Measurements from ENCODE around the gene LAIR1. TPM values are rescaled to one million over a fixed set of nuclear protein-coding genes. Genes with fewer than 3 reads are reported as not detected.

Gene LAIR1
- total RNA-seq, 1 experiment from 2014 or later, result not detected

- in situ Hi-C loops (cut with HindIII; ENCODE audit: low pct_unique_long_range_greater_than_20kb, low sequenced_read_pairs), result no loop called here
- DNase-seq (ENCODE audit: low read depth), result no peak
These were observed 9.1 kb downstream of the LAIR1 start for GRCh38 chr19:54355675-54356074.

DNA sequence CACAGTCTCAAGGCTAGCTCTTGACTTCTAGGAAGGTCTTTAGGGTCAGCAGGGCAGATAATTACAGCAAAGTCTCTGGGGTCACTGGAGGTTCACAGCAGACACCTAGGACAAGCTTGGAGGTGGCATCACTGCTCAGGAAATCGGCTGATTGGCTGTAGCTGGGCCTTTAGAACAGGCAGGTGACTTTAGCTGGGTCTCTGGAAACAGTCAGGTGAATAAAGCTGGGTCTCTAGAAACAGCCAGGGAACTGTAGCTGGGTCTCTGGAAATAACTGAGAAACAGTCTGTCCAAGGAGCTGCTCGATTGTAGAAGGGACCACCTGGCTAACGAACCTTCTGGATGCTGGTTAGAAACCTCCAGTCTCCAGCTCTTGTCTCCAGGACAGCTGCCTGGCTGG, 10.0 kb downstream of the LAIR1 start:
- in situ Hi-C loops (cut with HindIII; ENCODE audit: low pct_unique_long_range_greater_than_20kb, low sequenced_read_pairs), result no loop called here
- no peak for DNase-seq (ENCODE audit: low read depth)

- in situ Hi-C loops (cut with HindIII; ENCODE audit: low pct_unique_long_range_greater_than_20kb, low sequenced_read_pairs), result no loop called here
- DNase-seq (ENCODE audit: low read depth), result no peak
These were observed 12.2 kb downstream of the LAIR1 start for GRCh38 chr19:54352546-54352945.

DNA sequence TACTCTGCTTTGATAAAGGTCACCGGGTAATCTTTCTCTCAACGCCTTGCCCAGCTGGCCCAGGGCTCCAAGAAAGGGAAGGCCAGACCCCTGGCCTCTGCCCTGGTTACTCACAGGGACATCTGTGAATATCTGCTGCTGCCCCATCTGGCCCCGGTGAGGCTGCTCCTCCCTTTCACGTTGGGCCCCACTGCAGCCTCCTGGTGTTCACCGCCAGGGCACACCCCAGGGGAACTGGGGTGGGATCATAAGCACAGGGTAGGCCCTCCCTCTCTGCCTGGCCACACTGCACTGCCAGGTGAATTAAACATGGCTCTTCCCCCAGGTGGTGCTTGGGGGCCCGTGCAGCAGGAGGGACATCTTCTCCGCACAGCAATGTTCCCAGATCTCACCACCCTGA, 12.7 kb downstream of the LAIR1 start:
- DNase-seq (ENCODE audit: low read depth), result no peak
- in situ Hi-C loops (cut with HindIII; ENCODE audit: low pct_unique_long_range_greater_than_20kb, low sequenced_read_pairs), result no loop called here

GRCh38 chr19:54351474-54351873, 13.3 kb downstream of the LAIR1 start:
- no peak for DNase-seq (ENCODE audit: low read depth)
- in situ Hi-C loops (cut with HindIII; ENCODE audit: low pct_unique_long_range_greater_than_20kb, low sequenced_read_pairs), result no loop called here

DNA sequence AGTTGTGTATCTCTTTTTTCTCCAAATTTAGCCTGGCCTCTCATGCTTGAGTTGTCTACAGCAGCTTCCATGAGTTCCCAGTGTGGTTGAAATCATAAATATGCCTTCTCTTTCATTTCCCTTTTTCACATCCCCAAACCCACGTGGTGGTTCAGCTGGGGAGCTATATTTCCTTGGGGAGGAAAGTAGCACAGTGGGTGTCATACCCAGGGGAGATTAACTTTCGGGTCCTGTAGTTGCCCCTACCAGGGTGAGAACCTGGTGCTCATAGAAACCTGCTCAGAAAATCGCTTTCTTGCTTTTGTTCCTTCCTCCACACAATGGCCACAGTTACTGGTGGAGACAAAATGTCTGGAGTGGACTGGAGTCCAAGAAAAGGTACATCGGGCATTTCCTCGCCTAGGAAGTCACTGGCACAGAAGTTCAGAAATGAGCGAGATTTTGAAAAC, 18.8 kb downstream of the LAIR1 start:
- in situ Hi-C loops (cut with HindIII; ENCODE audit: low pct_unique_long_range_greater_than_20kb, low sequenced_read_pairs), result no loop called here
- no peak for DNase-seq (ENCODE audit: low read depth)

- DNase-seq (ENCODE audit: low read depth), result no peak
- in situ Hi-C loops (cut with HindIII; ENCODE audit: low pct_unique_long_range_greater_than_20kb, low sequenced_read_pairs), result no loop called here
These were observed 20.9 kb downstream of the LAIR1 start for GRCh38 chr19:54343868-54344267.

DNA sequence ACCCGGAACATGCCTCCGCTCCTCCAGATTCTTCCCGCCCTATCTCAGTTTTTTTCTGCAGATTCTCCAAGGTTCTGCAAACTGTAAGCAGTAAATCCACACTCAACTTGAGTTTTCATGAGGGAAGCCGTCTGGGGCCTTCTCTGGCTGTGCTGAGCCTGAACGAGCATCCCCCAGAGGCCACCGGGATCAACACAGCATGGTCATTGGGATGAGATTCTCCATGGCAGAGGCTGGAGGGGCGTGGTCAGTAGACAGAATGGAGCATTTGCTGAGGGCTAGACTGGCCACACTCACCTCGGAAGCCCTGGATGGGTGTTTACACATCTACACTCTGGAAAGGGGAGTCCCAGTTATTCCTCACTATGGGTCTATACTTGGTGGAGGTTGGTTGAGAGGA, 23.4 kb downstream of the LAIR1 start:
- in situ Hi-C loops (cut with HindIII; ENCODE audit: low pct_unique_long_range_greater_than_20kb, low sequenced_read_pairs), result no loop called here
- DNase-seq (ENCODE audit: low read depth), result no peak

DNA sequence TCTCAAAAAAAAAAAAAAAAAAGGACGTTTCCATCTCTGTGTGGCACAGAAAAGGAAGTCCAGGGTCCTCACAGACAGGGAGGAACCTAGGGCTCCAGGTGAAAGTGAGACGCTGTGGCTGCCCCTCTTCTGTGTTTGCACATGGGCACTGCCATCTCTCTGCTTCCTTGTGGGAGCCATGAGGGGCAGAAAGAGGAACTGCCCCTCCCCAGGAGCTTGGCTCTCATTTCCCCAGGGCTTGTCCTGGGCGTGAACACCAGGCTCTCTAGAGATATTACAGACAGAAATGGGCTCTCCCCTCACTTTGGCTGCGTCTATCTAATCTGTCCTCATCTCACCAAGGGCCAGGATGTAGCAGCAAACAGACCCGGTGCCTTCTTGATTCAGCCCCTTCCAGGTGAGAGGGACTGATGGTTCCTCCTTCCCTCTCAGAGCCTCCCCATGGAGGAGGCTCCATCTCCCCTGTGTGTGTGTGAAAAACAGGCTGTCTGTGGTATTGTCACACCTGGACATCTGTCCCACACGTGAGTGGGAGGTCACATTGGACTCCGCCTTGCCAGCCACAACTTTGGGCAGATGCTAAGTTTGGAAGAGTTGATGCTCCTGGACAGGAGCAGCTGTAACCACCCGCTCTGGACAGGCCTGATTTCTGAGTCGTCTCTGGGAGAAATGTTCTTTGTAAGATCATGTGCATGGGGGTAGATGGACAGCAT, 24.9 kb downstream of the LAIR1 start:
- DNase-seq (ENCODE audit: low read depth), result no peak
- in situ Hi-C loops (cut with HindIII; ENCODE audit: low pct_unique_long_range_greater_than_20kb, low sequenced_read_pairs), result no loop called here

DNA sequence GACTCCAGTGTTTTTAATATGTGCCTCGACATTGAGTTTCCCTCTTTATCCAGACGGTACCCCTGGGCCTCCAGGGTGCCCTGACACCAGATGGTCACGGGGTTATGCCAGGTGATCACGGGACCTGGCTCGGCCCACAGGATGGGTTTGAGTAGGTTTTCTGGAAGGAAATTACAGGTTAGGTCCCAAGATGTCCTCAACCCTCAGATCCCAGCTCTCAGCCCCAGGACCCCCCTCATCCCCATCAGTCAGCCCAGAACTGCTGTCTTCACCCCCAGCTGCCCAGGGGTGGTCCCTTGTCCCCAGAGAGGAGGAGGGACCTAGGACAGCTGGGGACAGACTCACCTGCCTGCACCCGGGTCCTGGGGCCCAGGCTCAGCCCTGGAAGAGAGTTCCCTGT, 26.2 kb downstream of the LAIR1 start:
- DNase-seq (ENCODE audit: low read depth), result no peak
- in situ Hi-C loops (cut with HindIII; ENCODE audit: low pct_unique_long_range_greater_than_20kb, low sequenced_read_pairs), result no loop called here

- DNase-seq (ENCODE audit: low read depth), result no peak
- in situ Hi-C loops (cut with HindIII; ENCODE audit: low pct_unique_long_range_greater_than_20kb, low sequenced_read_pairs), result no loop called here
These were observed 26.9 kb downstream of the LAIR1 start for GRCh38 chr19:54337858-54338230.

DNA sequence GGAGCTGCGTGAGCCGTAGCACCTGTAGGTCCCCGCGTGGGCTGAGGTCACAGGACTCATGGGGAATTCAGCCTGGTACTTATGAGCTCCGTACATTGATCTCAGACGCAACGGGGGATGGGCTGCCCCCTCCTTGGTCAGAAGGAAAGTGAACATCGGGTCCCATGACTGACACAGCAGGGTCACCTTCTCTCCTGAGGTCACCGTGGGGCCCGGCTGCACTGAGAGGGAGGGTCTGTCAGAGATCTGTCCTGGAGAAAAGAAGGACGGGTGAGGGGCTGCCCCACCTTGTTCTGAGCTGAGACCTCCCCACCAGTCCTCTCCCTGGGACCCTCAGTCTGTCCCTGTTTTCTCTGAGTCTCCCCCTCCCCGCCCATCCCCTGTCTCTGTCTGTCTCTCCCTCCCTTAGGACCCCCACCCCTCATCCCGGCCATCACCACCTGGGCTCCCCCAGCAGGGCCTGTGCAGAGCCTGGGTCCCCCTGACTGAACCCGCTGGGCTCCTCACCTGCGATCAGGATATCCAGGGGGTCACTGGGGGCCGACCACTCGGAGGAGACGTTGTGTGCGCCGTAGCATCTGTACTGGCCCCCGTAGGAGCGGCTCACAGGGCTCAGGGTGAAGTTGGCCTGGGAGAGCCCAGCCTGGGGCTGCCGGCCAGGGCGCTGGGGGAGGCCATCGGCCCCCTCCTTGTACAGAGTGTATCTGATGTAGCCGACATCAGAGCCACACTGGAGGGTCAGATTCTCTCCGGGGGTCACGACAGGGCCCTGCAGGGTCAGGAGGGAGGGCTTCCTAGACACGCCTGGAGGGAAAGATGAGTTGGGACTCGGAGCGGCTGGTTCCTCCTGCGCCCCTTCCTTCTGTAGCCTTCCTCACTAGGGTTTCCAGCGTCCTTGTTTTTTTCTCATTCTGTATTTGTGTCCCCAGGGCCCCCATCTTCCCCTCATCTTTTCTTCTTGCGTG, 27.6 kb downstream of the LAIR1 start:
- in situ Hi-C loops (cut with HindIII; ENCODE audit: low pct_unique_long_range_greater_than_20kb, low sequenced_read_pairs), result no loop called here

GRCh38 chr19:54335979-54336892, 28.5 kb downstream of the LAIR1 start:
- no peak for DNase-seq (ENCODE audit: low read depth)
- in situ Hi-C loops (cut with HindIII; ENCODE audit: low pct_unique_long_range_greater_than_20kb, low sequenced_read_pairs), result no loop called here

More for the DNA sequence above, 27.6 kb downstream of the LAIR1 start:
- no peak for DNase-seq (ENCODE audit: low read depth)

DNA sequence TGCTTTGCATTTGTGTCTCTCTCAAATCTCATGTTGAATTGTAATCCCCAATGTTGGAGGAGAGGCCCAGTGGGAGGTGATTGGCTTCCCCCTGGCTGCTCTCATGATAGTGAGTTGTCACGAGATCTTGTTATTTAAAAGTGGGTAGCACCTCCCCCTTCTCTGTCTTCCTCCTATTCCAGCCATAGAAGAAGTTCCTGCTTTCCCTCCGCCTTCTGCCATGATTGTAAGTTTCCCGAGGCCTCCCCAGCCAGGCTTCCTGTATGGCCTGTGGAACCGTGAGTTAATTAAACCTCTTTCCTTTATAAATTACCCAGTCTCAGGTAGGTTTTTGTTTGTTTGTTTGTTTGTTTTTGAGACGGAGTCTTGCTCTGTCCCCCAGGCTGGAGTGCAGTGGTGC, 29.6 kb downstream of the LAIR1 start:
- no peak for DNase-seq (ENCODE audit: low read depth)
- in situ Hi-C loops (cut with HindIII; ENCODE audit: low pct_unique_long_range_greater_than_20kb, low sequenced_read_pairs), result no loop called here

DNA sequence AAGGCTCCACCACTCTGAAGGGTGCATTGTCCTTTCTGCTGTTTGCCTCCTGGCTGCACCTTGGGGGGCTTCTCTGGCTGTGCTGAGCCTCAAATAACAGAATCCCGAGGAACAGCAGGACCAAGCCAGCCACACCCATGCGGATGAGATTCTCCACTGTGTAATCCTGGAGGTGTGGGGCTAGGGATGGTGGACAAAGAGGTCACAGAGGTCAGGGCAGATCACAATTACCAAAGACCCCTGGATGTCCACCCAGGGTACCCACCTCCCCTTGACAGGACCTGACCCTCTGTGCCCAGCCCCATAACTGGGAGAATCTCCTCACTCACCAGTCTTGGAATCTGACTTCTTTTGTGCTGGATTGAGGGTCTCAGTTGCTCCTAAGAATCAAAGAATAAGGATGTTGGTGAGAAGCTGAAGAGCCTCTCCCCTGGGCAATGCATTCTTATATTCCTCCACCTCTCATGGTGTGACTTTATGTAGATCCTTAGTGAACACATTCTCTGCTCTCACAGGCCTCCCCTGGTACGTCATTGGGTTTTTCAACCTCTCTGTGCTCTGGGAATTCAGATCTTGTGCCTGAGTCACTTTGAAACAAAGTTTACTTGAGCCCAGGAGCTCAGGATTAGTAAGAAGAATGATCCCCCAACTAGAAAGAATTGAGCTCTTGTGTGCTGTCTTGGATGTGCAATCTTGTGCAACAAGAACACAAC, 31.0 kb downstream of the LAIR1 start:
- in situ Hi-C loops (cut with HindIII; ENCODE audit: low pct_unique_long_range_greater_than_20kb, low sequenced_read_pairs), result no loop called here
- DNase-seq (ENCODE audit: low read depth), result no peak

- DNase-seq (ENCODE audit: low read depth), result no peak
- in situ Hi-C loops (cut with HindIII; ENCODE audit: low pct_unique_long_range_greater_than_20kb, low sequenced_read_pairs), result no loop called here
These were observed 32.6 kb downstream of the LAIR1 start for GRCh38 chr19:54332149-54332548.

DNA sequence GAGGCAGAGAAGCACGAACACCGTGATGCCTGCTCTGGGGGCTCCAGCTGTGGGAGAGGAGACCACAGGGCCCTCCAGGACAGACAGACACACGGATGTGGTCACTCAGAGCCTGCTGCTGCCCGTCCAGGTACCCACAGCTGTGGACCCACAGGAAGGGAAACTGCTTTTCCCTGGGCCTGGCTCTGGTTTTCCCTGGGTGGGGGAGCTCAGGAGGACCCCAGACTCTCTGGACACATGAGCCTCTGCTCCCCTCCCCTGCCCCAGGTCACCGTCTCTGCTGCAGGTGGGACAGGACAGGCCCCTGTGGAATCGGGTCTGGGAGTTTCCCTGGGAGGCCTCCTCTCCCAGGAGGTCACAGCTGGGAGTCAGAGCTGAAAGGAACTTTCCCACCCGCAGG, 33.1 kb downstream of the LAIR1 start:
- in situ Hi-C loops (cut with HindIII; ENCODE audit: low pct_unique_long_range_greater_than_20kb, low sequenced_read_pairs), result no loop called here
- no peak for DNase-seq (ENCODE audit: low read depth)

Measured in Caki2 (cell line).